Liver (tissue), 9 donors: ENCODE data around the gene ANKRD27. TPM values are rescaled to one million over a fixed set of nuclear protein-coding genes. Genes with fewer than 3 reads are reported as not detected.

ENCODE experiments used
- DNase-seq: peaks from one replicate; pipeline ENCODE4 v3.0.0-alpha.2; 2017; ENCODE audit warnings: low spot score
- H3K27ac ChIP-seq, 2 donors: one replicate each; pipeline ENCODE4 v1.7.0; 2013; ENCODE audit warnings: inconsistent platforms in 2 of 2, low read length in 2 of 2, control low read depth in 1 of 2, low read depth in 1 of 2, mild to moderate bottlenecking in 1 of 2
- H3K27me3 ChIP-seq, 4 donors: one replicate each; pipeline versions ENCODE4 v1.6.1 to v1.7.0; 2013; ENCODE audit warnings: low read length in 3 of 4, inconsistent platforms in 1 of 4, mild to moderate bottlenecking in 1 of 4, moderate library complexity in 1 of 4; ENCODE audit not compliant: control insufficient read depth in 4 of 4, insufficient read depth in 4 of 4
- H3K36me3 ChIP-seq, 4 donors: one replicate each; pipeline versions ENCODE4 v1.6.1 to v1.7.0; 2013; ENCODE audit warnings: low read length in 3 of 4, mild to moderate bottlenecking in 3 of 4, low read depth in 1 of 4, moderate library complexity in 1 of 4; ENCODE audit not compliant: control insufficient read depth in 4 of 4, insufficient read depth in 3 of 4
- H3K4me1 ChIP-seq, 4 donors: one replicate each; pipeline versions ENCODE4 v1.6.1 to v1.7.0; 2013; ENCODE audit warnings: low read length in 3 of 4, mild to moderate bottlenecking in 3 of 4, moderate library complexity in 1 of 4; ENCODE audit not compliant: control insufficient read depth in 4 of 4, insufficient read depth in 4 of 4
- H3K4me3 ChIP-seq, 3 donors: one replicate each; pipeline versions ENCODE4 v1.6.1 to v1.7.0; 2013; ENCODE audit warnings: low read length in 3 of 3, control low read depth in 1 of 3, low read depth in 1 of 3, mild to moderate bottlenecking in 1 of 3
- H3K9ac ChIP-seq, 2 donors: one replicate each; pipeline ENCODE4 v1.7.0; 2013; ENCODE audit warnings: low read length in 2 of 2, mild to moderate bottlenecking in 2 of 2, moderate library complexity in 2 of 2, control low read depth in 1 of 2, low read depth in 1 of 2
- H3K9me3 ChIP-seq, 4 donors: one replicate each; pipeline versions ENCODE4 v1.6.1 to v1.7.0; 2013; ENCODE audit warnings: low read length in 3 of 4; ENCODE audit not compliant: control insufficient read depth in 4 of 4
- FOXA1 ChIP-seq: IDR thresholded peaks from 2 replicates; pipeline ENCODE4 v1.6.1; 2016; ENCODE audit warnings: antibody characterized with exemption
- FOXA2 ChIP-seq: IDR thresholded peaks from 2 replicates; pipeline ENCODE4 v1.6.1; 2016; ENCODE audit warnings: antibody characterized with exemption
- GABPA ChIP-seq, 2 donors: IDR thresholded peaks in 1 of 2; conservative IDR thresholded peaks in 1 of 2; 2 replicates each; pipeline ENCODE4 v1.6.1; 2016; ENCODE audit warnings: antibody characterized with exemption in 2 of 2, mild to moderate bottlenecking in 1 of 2, moderate library complexity in 1 of 2
- HNF4A ChIP-seq, 2 donors: conservative IDR thresholded peaks; 2 replicates each; pipeline ENCODE4 v1.6.1; 2016; ENCODE audit warnings: antibody characterized with exemption in 2 of 2, mild to moderate bottlenecking in 2 of 2
- HNF4G ChIP-seq: IDR thresholded peaks from 2 replicates; pipeline ENCODE4 v1.6.1; 2016; ENCODE audit warnings: antibody characterized with exemption
- JUND ChIP-seq, 2 donors: IDR thresholded peaks; 2 replicates each; pipeline ENCODE4 v1.6.1; 2016; ENCODE audit warnings: antibody characterized with exemption in 2 of 2
- NR2F2 ChIP-seq: IDR thresholded peaks from 2 replicates; pipeline ENCODE4 v1.6.1; 2016; ENCODE audit warnings: antibody characterized with exemption
- RAD21 ChIP-seq, 2 donors: IDR thresholded peaks; 2 replicates each; pipeline ENCODE4 v1.6.1; 2016; ENCODE audit warnings: antibody characterized with exemption in 2 of 2, mild to moderate bottlenecking in 2 of 2
- RXRA ChIP-seq, 2 donors: IDR thresholded peaks; 2 replicates each; pipeline ENCODE4 v1.6.1; 2017 to 2018; ENCODE audit warnings: antibody characterized with exemption in 2 of 2, mild to moderate bottlenecking in 1 of 2
- SP1 ChIP-seq: IDR thresholded peaks from 2 replicates; pipeline ENCODE4 v1.6.1; 2018; ENCODE audit warnings: antibody characterized with exemption, mild to moderate bottlenecking
- TAF1 ChIP-seq: conservative IDR thresholded peaks from 2 replicates; pipeline ENCODE4 v1.6.1; 2016; ENCODE audit warnings: antibody characterized with exemption, mild to moderate bottlenecking
- YY1 ChIP-seq: IDR thresholded peaks from 2 replicates; pipeline ENCODE4 v1.6.1; 2016; ENCODE audit warnings: antibody characterized with exemption, mild to moderate bottlenecking
- WGBS: extraction: QIAGEN DNeasy Blood & Tissue Kit; methylation state at CpG from one replicate; pipeline ENCODE4 v1.1.7; 2013; 5-methylcytosine and 5-hydroxymethylcytosine counted together
- polyA plus RNA-seq, 2 donors: library from polyadenylated mRNA; stranded (reverse) in 1 of 2; unstranded in 1 of 2; fragments of 200-250 nt in 1 of 2; fragments of >200 nt in 1 of 2; fragmentation: Nextera tagmentation in 1 of 2; extraction: Ambion mirVana in 1 of 2; gene quantifications; one replicate each; pipeline versions ENCODE4 v1.2.1 to v1.2.3, GENCODE V29; 2013 to 2015
- total RNA-seq, 2 donors: library from RNA; depleted of rRNA; stranded (reverse); fragments of >200 nt; gene quantifications; one replicate each; pipeline ENCODE4 v1.2.3, GENCODE V29; 2014
- TF ChIP-seq, protein P1 (sequence below): IDR thresholded peaks from 2 replicates; pipeline ENCODE4 v1.6.1; 2016; ENCODE audit warnings: antibody characterized with exemption, mild to moderate bottlenecking
- TF ChIP-seq, protein P2 (sequence below): IDR thresholded peaks from 2 replicates; pipeline ENCODE4 v1.6.1; 2016; ENCODE audit warnings: antibody characterized with exemption
- TF ChIP-seq, protein P3 (sequence below): IDR thresholded peaks from 2 replicates; pipeline ENCODE4 v1.6.1; 2016; ENCODE audit warnings: antibody characterized with exemption
- TF ChIP-seq, protein P4 (sequence below): IDR thresholded peaks from 2 replicates; pipeline ENCODE4 v1.6.1; 2016; ENCODE audit warnings: antibody characterized with exemption
- donor health status: healthy.
- donor health status: healthy.
- donor health status: healthy.
- donor health status: healthy.
- donor health status: healthy.

ANKRD27 gene
- total and polyA plus RNA-seq, 4 donors, result 3.4 to 14.2 (median 7.8) TPM

DNA sequence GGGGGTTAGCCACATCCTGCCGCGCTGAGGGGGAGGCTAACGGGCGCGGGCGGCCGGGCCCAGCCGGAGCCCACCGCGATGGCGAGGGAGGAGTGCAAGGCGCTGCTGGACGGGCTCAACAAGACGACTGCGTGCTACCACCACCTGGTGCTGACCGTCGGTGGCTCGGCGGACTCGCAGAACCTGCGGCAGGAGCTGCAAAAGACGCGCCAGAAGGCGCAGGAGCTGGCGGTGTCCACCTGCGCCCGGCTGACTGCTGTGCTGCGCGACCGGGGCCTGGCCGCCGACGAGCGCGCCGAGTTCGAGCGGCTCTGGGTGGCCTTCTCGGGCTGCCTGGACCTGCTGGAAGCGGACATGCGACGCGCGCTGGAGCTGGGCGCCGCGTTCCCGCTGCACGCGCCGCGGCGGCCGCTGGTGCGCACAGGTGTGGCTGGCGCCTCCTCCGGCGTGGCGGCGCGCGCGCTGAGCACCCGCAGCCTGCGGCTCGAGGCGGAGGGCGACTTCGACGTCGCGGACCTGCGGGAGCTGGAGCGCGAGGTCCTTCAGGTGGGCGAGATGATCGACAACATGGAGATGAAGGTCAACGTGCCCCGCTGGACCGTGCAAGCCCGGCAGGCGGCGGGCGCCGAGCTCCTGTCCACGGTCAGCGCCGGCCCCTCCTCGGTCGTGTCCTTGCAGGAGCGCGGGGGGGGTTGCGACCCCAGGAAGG, 1.4 kb upstream of the ANKRD27 start:
- Histone ChIP-seq H3K9ac (no peak overlapping the region), H3K4me3 (peak overlapping the region in 2 of 3 donors; percentile 21 to 93), H3K27me3 (peaks cover 0 to 3% (median 0%) of the 10 kb centered on the region in 4 donors), H3K9me3 (no peaks in the 10 kb centered on the region), H3K27ac (no peak overlapping the region), H3K4me1 (peaks cover 6 to 38% (median 16%) of the 10 kb centered on the region in 4 donors), H3K36me3 (no peaks in the 10 kb centered on the region)
- TF ChIP-seq HNF4G, result no peak
- TF ChIP-seq RAD21 (IDR thresholded peaks at IDR 0.05), result no peak
- TF ChIP-seq TAF1, result no peak
- TF ChIP-seq FOXA2, result no peak
- no peak for TF ChIP-seq NR2F2
- TF ChIP-seq, protein P1, sequence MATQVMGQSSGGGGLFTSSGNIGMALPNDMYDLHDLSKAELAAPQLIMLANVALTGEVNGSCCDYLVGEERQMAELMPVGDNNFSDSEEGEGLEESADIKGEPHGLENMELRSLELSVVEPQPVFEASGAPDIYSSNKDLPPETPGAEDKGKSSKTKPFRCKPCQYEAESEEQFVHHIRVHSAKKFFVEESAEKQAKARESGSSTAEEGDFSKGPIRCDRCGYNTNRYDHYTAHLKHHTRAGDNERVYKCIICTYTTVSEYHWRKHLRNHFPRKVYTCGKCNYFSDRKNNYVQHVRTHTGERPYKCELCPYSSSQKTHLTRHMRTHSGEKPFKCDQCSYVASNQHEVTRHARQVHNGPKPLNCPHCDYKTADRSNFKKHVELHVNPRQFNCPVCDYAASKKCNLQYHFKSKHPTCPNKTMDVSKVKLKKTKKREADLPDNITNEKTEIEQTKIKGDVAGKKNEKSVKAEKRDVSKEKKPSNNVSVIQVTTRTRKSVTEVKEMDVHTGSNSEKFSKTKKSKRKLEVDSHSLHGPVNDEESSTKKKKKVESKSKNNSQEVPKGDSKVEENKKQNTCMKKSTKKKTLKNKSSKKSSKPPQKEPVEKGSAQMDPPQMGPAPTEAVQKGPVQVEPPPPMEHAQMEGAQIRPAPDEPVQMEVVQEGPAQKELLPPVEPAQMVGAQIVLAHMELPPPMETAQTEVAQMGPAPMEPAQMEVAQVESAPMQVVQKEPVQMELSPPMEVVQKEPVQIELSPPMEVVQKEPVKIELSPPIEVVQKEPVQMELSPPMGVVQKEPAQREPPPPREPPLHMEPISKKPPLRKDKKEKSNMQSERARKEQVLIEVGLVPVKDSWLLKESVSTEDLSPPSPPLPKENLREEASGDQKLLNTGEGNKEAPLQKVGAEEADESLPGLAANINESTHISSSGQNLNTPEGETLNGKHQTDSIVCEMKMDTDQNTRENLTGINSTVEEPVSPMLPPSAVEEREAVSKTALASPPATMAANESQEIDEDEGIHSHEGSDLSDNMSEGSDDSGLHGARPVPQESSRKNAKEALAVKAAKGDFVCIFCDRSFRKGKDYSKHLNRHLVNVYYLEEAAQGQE, result no peak
- TF ChIP-seq GABPA (IDR thresholded peaks at IDR 0.05 in 1 of 2, conservative IDR thresholded peaks at IDR 0.05 in 1 of 2), result no peak
- no peak for TF ChIP-seq JUND (IDR thresholded peaks at IDR 0.05)
- no peak for TF ChIP-seq HNF4A (conservative IDR thresholded peaks at IDR 0.05)
- TF ChIP-seq FOXA1, result no peak
- no peak for TF ChIP-seq SP1
- TF ChIP-seq, protein P2, sequence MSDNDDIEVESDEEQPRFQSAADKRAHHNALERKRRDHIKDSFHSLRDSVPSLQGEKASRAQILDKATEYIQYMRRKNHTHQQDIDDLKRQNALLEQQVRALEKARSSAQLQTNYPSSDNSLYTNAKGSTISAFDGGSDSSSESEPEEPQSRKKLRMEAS, result no peak
- TF ChIP-seq, protein P3, sequence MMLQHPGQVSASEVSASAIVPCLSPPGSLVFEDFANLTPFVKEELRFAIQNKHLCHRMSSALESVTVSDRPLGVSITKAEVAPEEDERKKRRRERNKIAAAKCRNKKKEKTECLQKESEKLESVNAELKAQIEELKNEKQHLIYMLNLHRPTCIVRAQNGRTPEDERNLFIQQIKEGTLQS, result no peak
- no peak for TF ChIP-seq RXRA (IDR thresholded peaks at IDR 0.05)
- TF ChIP-seq, protein P4, sequence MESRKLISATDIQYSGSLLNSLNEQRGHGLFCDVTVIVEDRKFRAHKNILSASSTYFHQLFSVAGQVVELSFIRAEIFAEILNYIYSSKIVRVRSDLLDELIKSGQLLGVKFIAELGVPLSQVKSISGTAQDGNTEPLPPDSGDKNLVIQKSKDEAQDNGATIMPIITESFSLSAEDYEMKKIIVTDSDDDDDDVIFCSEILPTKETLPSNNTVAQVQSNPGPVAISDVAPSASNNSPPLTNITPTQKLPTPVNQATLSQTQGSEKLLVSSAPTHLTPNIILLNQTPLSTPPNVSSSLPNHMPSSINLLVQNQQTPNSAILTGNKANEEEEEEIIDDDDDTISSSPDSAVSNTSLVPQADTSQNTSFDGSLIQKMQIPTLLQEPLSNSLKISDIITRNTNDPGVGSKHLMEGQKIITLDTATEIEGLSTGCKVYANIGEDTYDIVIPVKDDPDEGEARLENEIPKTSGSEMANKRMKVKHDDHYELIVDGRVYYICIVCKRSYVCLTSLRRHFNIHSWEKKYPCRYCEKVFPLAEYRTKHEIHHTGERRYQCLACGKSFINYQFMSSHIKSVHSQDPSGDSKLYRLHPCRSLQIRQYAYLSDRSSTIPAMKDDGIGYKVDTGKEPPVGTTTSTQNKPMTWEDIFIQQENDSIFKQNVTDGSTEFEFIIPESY, result no peak
- TF ChIP-seq YY1, result no peak
- DNase-seq, result no peak
- 5% methylated on average over 93 of the region's 93 CpGs for WGBS

GRCh38 chr19:32675720-32676185, 773 bp upstream of the ANKRD27 start, which contains the start of gene RGS9BP:
Gene RGS9BP (plus strand): TSS chr19:32675848. CDS start chr19:32676264, 416 bp downstream.
- peak within 1 kb of the TSS; percentile 71 to 93 (median 92) for H3K4me3 ChIP-seq
- no peaks in the 10 kb centered on the region for H3K36me3 ChIP-seq
- TF ChIP-seq HNF4G, result no peak
- TF ChIP-seq, protein P2, result no peak
- DNase-seq, result peak; percentile 71
- no peak within 1 kb of the TSS for H3K9ac ChIP-seq
- H3K9me3 ChIP-seq, result no peaks in the 10 kb centered on the region
- H3K27ac ChIP-seq, result peak within 1 kb of the TSS; percentile 42 to 63
- peaks cover 0 to 3% (median 0%) of the 10 kb centered on the region in 4 donors for H3K27me3 ChIP-seq
- 7% methylated on average over 53 of the region's 53 CpGs for WGBS
- H3K4me1 ChIP-seq, result peaks cover 6 to 38% (median 16%) of the 10 kb centered on the region in 4 donors
